K562 (cell line): ENCODE results near the gene PIN1. TPM values are rescaled to one million over a fixed set of nuclear protein-coding genes. Genes with fewer than 3 reads are reported as not detected.

Experiments
- CBX3 ChIP-seq, 2 experiments: IDR thresholded peaks; 1 replicate in 1 of 2; 2 replicates in 1 of 2; pipeline ENCODE4 v1.6.1; 2012; ENCODE audit warnings: inconsistent platforms in 2 of 2, low read length in 2 of 2, borderline replicate concordance in 1 of 2, control low read depth in 1 of 2
- DACH1 ChIP-seq: fragments of 450-650 bp; IDR thresholded peaks from 2 replicates; pipeline ENCODE4 v1.6.1; 2018; ENCODE audit not compliant: partially characterized antibody
- ELF4 ChIP-seq: fragments of 450-650 bp; formaldehyde crosslinking; IDR thresholded peaks from 2 replicates; pipeline ENCODE4 v1.4.0; 2022; ENCODE audit warnings: missing genetic modification characterization
- ESRRA ChIP-seq: fragments of 450-650 bp; IDR thresholded peaks from 2 replicates; pipeline ENCODE4 v1.6.1; 2014; ENCODE audit warnings: low read depth, mild to moderate bottlenecking, moderate library complexity, borderline replicate concordance
- FOXJ2 ChIP-seq: fragments of 200-800 bp; sonication (Bioruptor generic); IDR thresholded peaks from 2 replicates; pipeline ENCODE4 v1.6.1; 2016; ENCODE audit warnings: missing genetic modification characterization, missing compliant biosample characterization
- KDM5B ChIP-seq: fragments of 200-600 bp; sonication (generic); IDR thresholded peaks from 2 replicates; pipeline ENCODE4 v1.6.1; 2012; ENCODE audit warnings: low read depth, mild to moderate bottlenecking, moderate library complexity, low read length, control low read depth, inconsistent platforms; ENCODE audit not compliant: insufficient replicate concordance
- L3MBTL2 ChIP-seq: fragments of 450-650 bp; IDR thresholded peaks from 2 replicates; pipeline ENCODE4 v1.6.1; 2016; ENCODE audit warnings: mild to moderate bottlenecking, moderate library complexity
- MTF1 ChIP-seq: fragments of 250-450 bp; sonication (Bioruptor Pico); IDR thresholded peaks from 2 replicates; pipeline ENCODE4 v1.9.0; 2021; ENCODE audit warnings: moderate library complexity, mild to moderate bottlenecking, inconsistent platforms, borderline replicate concordance
- MXI1 ChIP-seq: IDR thresholded peaks from 2 replicates; pipeline ENCODE4 v1.6.1; 2011; ENCODE audit warnings: low read depth, mild to moderate bottlenecking, improper control_type of control experiment, low read length
- MYC ChIP-seq, 2 experiments: fragments of 250-450 bp in 1 of 2; sonication (Bioruptor Pico) in 1 of 2; IDR thresholded peaks; 2 replicates each; pipeline versions ENCODE4 v1.5.1 to v1.6.1; 2012 to 2021; ENCODE audit warnings: low read depth in 2 of 2, borderline replicate concordance in 1 of 2, improper control_type of control experiment in 1 of 2, low read length in 1 of 2, mild to moderate bottlenecking in 1 of 2, moderate library complexity in 1 of 2
- NCOR1 ChIP-seq: fragments of 450-650 bp; IDR thresholded peaks from 2 replicates; pipeline ENCODE4 v1.6.1; 2016; ENCODE audit warnings: mild to moderate bottlenecking, moderate library complexity
- RERE ChIP-seq: sonication (generic); formaldehyde crosslinking; IDR thresholded peaks from 2 replicates; pipeline ENCODE4 v1.8.0; 2023; ENCODE audit warnings: missing genetic modification reagents, mild to moderate bottlenecking, borderline replicate concordance
- SRSF9 ChIP-seq: fragments of 200-400 bp; formaldehyde crosslinking; IDR thresholded peaks from 2 replicates; pipeline ENCODE4 v1.6.1; 2017; ENCODE audit warnings: low read depth, low read length, borderline replicate concordance
- TAF7 ChIP-seq: fragments of 450-650 bp; IDR thresholded peaks from 2 replicates; pipeline ENCODE4 v1.6.1; 2016; ENCODE audit warnings: missing genetic modification characterization, missing compliant biosample characterization
- TFAP4 ChIP-seq: sonication (generic); formaldehyde crosslinking; IDR thresholded peaks from 2 replicates; pipeline ENCODE4 v1.8.0; 2022; ENCODE audit warnings: missing genetic modification reagents, mild to moderate bottlenecking, moderate library complexity, borderline replicate concordance
- THRAP3 ChIP-seq: fragments of 450-650 bp; IDR thresholded peaks from 2 replicates; pipeline ENCODE4 v1.6.1; 2016; ENCODE audit warnings: mild to moderate bottlenecking, inconsistent platforms, borderline replicate concordance
- ZNF561 ChIP-seq: fragments of 450-650 bp; formaldehyde crosslinking; conservative IDR thresholded peaks from 2 replicates; pipeline ENCODE4 v1.4.0; 2020; ENCODE audit warnings: mild to moderate bottlenecking, moderate library complexity
- ZNF57 ChIP-seq: fragments of 450-650 bp; formaldehyde crosslinking; IDR thresholded peaks from 2 replicates; pipeline ENCODE4 v1.4.0; 2020; ENCODE audit warnings: mild to moderate bottlenecking, moderate library complexity
- polyA plus RNA-seq, 8 experiments: library from polyadenylated mRNA; depleted of rRNA in 4 of 8; stranded (reverse) in 5 of 8; unstranded in 3 of 8; fragments of >200 nt; fragmentation: Nextera tagmentation in 2 of 8; fragmentation: Illumina TruSeq in 1 of 8; extraction: Ambion mirVana in 2 of 8; extraction: Trizol in 1 of 8; gene quantifications; 2 replicates each; pipeline versions ENCODE4 v1.2.1 to v1.2.3, GENCODE V29; 2011 to 2014; ENCODE audit warnings: inconsistent platforms in 1 of 8, missing spikeins in 1 of 8
- total RNA-seq, 7 experiments: library from RNA; depleted of rRNA in 6 of 7; stranded (reverse); fragments of >200 nt in 6 of 7; fragmentation: Illumina TruSeq in 2 of 7; extraction: Trizol in 2 of 7; gene quantifications; 2 replicates each; pipeline versions ENCODE4 v1.2.1 to v1.2.3, GENCODE V29; 2011 to 2021; ENCODE audit warnings: low replicate concordance in 1 of 7
- TF ChIP-seq, protein P1 (sequence below): fragments of 450-650 bp; formaldehyde crosslinking; IDR thresholded peaks from 2 replicates; pipeline ENCODE4 v1.4.0; 2020; ENCODE audit warnings: mild to moderate bottlenecking, mixed read lengths

The PIN1 gene
- total and polyA plus RNA-seq, 9 of the 15 experiments (the other 6 are each of a cell fraction or from before 2014, with no cell fraction given) = 1.6 to 178 (median 42.5) TPM

- no peak for TF ChIP-seq RERE
- peak; percentile 80 for TF ChIP-seq MYC (IDR thresholded peaks at IDR 0.05; ENCODE audit: low read depth, low read length)
- no peak for TF ChIP-seq MYC (CRISPR knock-in tag; IDR thresholded peaks at IDR 0.05; ENCODE audit: borderline replicate concordance, low read depth)
- TF ChIP-seq SRSF9 = no peak
- TF ChIP-seq DACH1 = no peak
- no peak for TF ChIP-seq FOXJ2 (tag)
- TF ChIP-seq MXI1 = no peak
- TF ChIP-seq, protein P1, sequence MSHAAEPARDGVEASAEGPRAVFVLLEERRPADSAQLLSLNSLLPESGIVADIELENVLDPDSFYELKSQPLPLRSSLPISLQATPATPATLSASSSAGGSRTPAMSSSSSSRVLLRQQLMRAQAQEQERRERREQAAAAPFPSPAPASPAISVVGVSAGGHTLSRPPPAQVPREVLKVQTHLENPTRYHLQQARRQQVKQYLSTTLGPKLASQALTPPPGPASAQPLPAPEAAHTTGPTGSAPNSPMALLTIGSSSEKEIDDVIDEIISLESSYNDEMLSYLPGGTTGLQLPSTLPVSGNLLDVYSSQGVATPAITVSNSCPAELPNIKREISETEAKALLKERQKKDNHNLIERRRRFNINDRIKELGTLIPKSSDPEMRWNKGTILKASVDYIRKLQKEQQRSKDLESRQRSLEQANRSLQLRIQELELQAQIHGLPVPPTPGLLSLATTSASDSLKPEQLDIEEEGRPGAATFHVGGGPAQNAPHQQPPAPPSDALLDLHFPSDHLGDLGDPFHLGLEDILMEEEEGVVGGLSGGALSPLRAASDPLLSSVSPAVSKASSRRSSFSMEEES (CRISPR knock-in tag) = no peak
- no peak for TF ChIP-seq MTF1 (CRISPR knock-in tag)
- TF ChIP-seq CBX3 (IDR thresholded peaks at IDR 0.05; ENCODE audit: borderline replicate concordance in 1 of 2, low read length in 2 of 2) = 0 out of 3 replicates have a peak, but pooled peaks of 1 of the 2 experiments have one; percentile 12
- no peak for TF ChIP-seq KDM5B
- no peak for TF ChIP-seq ELF4 (CRISPR knock-in tag)
- peak; percentile 35; the same call in 1 of the 2 replicates for TF ChIP-seq TFAP4 (CRISPR knock-in tag)
- 0 out of 2 replicates have a peak, but pooled peaks have one; percentile 78 for TF ChIP-seq L3MBTL2
- 0 out of 2 replicates have a peak, but pooled peaks have one; percentile 37 for TF ChIP-seq TAF7
- no peak for TF ChIP-seq ESRRA
- TF ChIP-seq ZNF57 = no peak
- no peak for TF ChIP-seq ZNF561 (CRISPR knock-in tag)
- TF ChIP-seq NCOR1 = no peak
- no peak for TF ChIP-seq THRAP3
Measured at GRCh38 chr19:9792206-9793070, 42.7 kb upstream of the PIN1 start (continued).
